ENCODE data around the gene IL1RAP. TPM values are rescaled to one million over a fixed set of nuclear protein-coding genes. Genes with fewer than 3 reads are reported as not detected.

IL1RAP gene
- total and polyA plus RNA-seq, 2 donors (not counting 3 experiments of a cell fraction or from before 2014, with no cell fraction given) = 4.3 to 9.2 TPM

GRCh38 chr3:190558316-190558715 lies 44.4 kb downstream of the IL1RAP start:
- Histone ChIP-seq H3K4me1 (ENCODE audit: control insufficient read depth, extremely low read depth, insufficient read depth, low read length) (no peaks in the 10 kb centered on the region), H3K4me3 (replicated peaks in 1 of 3; ENCODE audit: insufficient read depth in 1 of 3, low read depth in 1 of 3, low read length in 3 of 3) (no peak overlapping the region), H3K4me2 (ENCODE audit: insufficient read depth, low read length) (no peak overlapping the region), H3K27me3 (ENCODE audit: control insufficient read depth in 2 of 2, insufficient read depth in 2 of 2, low read length in 2 of 2) (no peaks in the 10 kb centered on the region), H4K20me1 (replicated peaks; ENCODE audit: control insufficient read depth, extremely low read depth, insufficient read depth, low read length) (no peaks in the 10 kb centered on the region), H3K9ac (replicated peaks; ENCODE audit: extremely low read depth, insufficient read depth, low read length) (no peak overlapping the region), H3K36me3 (ENCODE audit: control insufficient read depth in 2 of 2, extremely low read depth in 1 of 2, insufficient read depth in 2 of 2, low read length in 2 of 2) (no peaks in the 10 kb centered on the region), H2AFZ (ENCODE audit: low read depth, low read length) (no peak overlapping the region), H3K9me1 (replicated peaks; ENCODE audit: control insufficient read depth, extremely low read depth, insufficient read depth, low read length) (no peaks in the 10 kb centered on the region), H3K27ac (ENCODE audit: insufficient read depth, low read depth, low read length) (no peak overlapping the region), H3K9me3 (replicated peaks; ENCODE audit: control insufficient read depth, insufficient read depth, low read length) (no peaks in the 10 kb centered on the region), H3K79me2 (ENCODE audit: control insufficient read depth, insufficient read depth, low read length) (no peaks in the 10 kb centered on the region)
- FAIRE-seq = no peak
- no TSS peak for BruUV-seq (replicated peaks)
- ChIA-PET POLR2A (no interaction called here), CTCF (interaction anchor here (1.4 kb wide), 1 partner anchor 8 kb away, joined by 3 read pairs; no protein-coding TSS in a partner anchor)
- intact Hi-C loops (cut with micrococcal nuclease) (no loop called here), dilution Hi-C loops (cut with MboI; ENCODE audit: extremely low pct_ligation_motif_present, low sequenced_read_pairs) (no loop called here)
- TF ChIP-seq JUN (IDR thresholded peaks at IDR 0.05; ENCODE audit: borderline replicate concordance, insufficient read depth, insufficient read length, low read depth) (no peak), GATA2 (IDR thresholded peaks at IDR 0.05; ENCODE audit: insufficient read depth, insufficient read length, low read depth, low read length) (no peak), EZH2 (IDR thresholded peaks at IDR 0.05; ENCODE audit: borderline replicate concordance, low read depth, low read length, severe bottlenecking) (no peak)
- no peak for DNase-seq (ENCODE audit: low read depth, low spot score)

- H3K79me2 ChIP-seq (ENCODE audit: control insufficient read depth, insufficient read depth, low read length) = no peaks in the 10 kb centered on the region
- no peak overlapping the region for H2AFZ ChIP-seq (ENCODE audit: low read depth, low read length)
- dilution Hi-C loops (cut with MboI; ENCODE audit: extremely low pct_ligation_motif_present, low sequenced_read_pairs) (no loop called here), intact Hi-C loops (cut with micrococcal nuclease) (no loop called here)
- H3K9me3 ChIP-seq (replicated peaks; ENCODE audit: control insufficient read depth, insufficient read depth, low read length) = no peaks in the 10 kb centered on the region
- no peaks in the 10 kb centered on the region for H3K27me3 ChIP-seq (ENCODE audit: control insufficient read depth in 2 of 2, insufficient read depth in 2 of 2, low read length in 2 of 2)
- H3K9ac ChIP-seq (replicated peaks; ENCODE audit: extremely low read depth, insufficient read depth, low read length) = no peak overlapping the region
- H3K4me3 ChIP-seq (replicated peaks in 1 of 3; ENCODE audit: insufficient read depth in 1 of 3, low read depth in 1 of 3, low read length in 3 of 3) = no peak overlapping the region
- no TSS peak for BruUV-seq (replicated peaks)
- DNase-seq (ENCODE audit: low read depth, low spot score) (no peak), FAIRE-seq (no peak)
- no peaks in the 10 kb centered on the region for H3K36me3 ChIP-seq (ENCODE audit: control insufficient read depth in 2 of 2, extremely low read depth in 1 of 2, insufficient read depth in 2 of 2, low read length in 2 of 2)
- no peaks in the 10 kb centered on the region for H3K9me1 ChIP-seq (replicated peaks; ENCODE audit: control insufficient read depth, extremely low read depth, insufficient read depth, low read length)
- no peak overlapping the region for H3K4me2 ChIP-seq (ENCODE audit: insufficient read depth, low read length)
- no peaks in the 10 kb centered on the region for H4K20me1 ChIP-seq (replicated peaks; ENCODE audit: control insufficient read depth, extremely low read depth, insufficient read depth, low read length)
- POLR2A ChIA-PET = no interaction called here
- TF ChIP-seq JUN (IDR thresholded peaks at IDR 0.05; ENCODE audit: borderline replicate concordance, insufficient read depth, insufficient read length, low read depth) = no peak
- no peak for TF ChIP-seq MYC (IDR thresholded peaks at IDR 0.05; ENCODE audit: low read depth, low read length)
- TF ChIP-seq FOS (IDR thresholded peaks at IDR 0.05; ENCODE audit: borderline replicate concordance, insufficient read depth, low read length) = no peak
- no peak for TF ChIP-seq GATA2 (IDR thresholded peaks at IDR 0.05; ENCODE audit: insufficient read depth, insufficient read length, low read depth, low read length)
- TF ChIP-seq EZH2 (IDR thresholded peaks at IDR 0.05; ENCODE audit: borderline replicate concordance, low read depth, low read length, severe bottlenecking) = no peak
- no peak for TF ChIP-seq MAX (IDR thresholded peaks at IDR 0.05; ENCODE audit: insufficient read depth, insufficient read length)
- no peak for TF ChIP-seq POLR2AphosphoS5 (IDR thresholded peaks at IDR 0.05; ENCODE audit: insufficient read depth, low read depth, low read length)
- TF ChIP-seq POLR2A (IDR thresholded peaks at IDR 0.05; ENCODE audit: low read depth, low read length) = no peak
- no peak for TF ChIP-seq CTCF (IDR thresholded peaks at IDR 0.05; ENCODE audit: extremely low read depth in 1 of 2, insufficient read depth in 1 of 2, low read depth in 1 of 2, low read length in 2 of 2)
- CTCF ChIA-PET = no interaction called here
- H3K27ac ChIP-seq (ENCODE audit: insufficient read depth, low read depth, low read length) = no peak overlapping the region
- H3K4me1 ChIP-seq (ENCODE audit: control insufficient read depth, extremely low read depth, insufficient read depth, low read length) = no peaks in the 10 kb centered on the region
Measured at GRCh38 chr3:190558796-190559195, 44.9 kb downstream of the IL1RAP start.

All from endothelial cell of umbilical vein (primary cell).